Measurements from ENCODE around the gene KCNJ13. TPM values are rescaled to one million over a fixed set of nuclear protein-coding genes. Genes with fewer than 3 reads are reported as not detected.

The KCNJ13 gene
- total RNA-seq, 4 donors from 2014 or later = not detected

GRCh38 chr2:232787806-232788205, 11.4 kb upstream of the KCNJ13 start:
- Histone ChIP-seq H3K27me3 (no peaks in the 10 kb centered on the region), H3K4me3 (no peak overlapping the region), H3K9me3 (no peaks in the 10 kb centered on the region), H3K36me3 (peaks cover 0 to 34% (median 11%) of the 10 kb centered on the region in 4 donors), H3K27ac (no peak overlapping the region), H3K4me1 (peaks cover 0 to 16% (median 6%) of the 10 kb centered on the region in 4 donors)
- intact Hi-C loops (cut with DNase I; ENCODE audit: low total_unique reads) (no loop called here), in situ Hi-C loops (cut with MboI; ENCODE audit: low pct_ligation_motif_present in 1 of 4, low pct_unique_long_range_greater_than_20kb in 1 of 4, low sequenced_read_pairs in 3 of 4) (no loop called here)
- TF ChIP-seq POLR2A (IDR thresholded peaks at IDR 0.05) = no peak
- TF ChIP-seq EP300 (IDR thresholded peaks at IDR 0.05; ENCODE audit: low read depth) = no peak
- TF ChIP-seq, protein P1, sequence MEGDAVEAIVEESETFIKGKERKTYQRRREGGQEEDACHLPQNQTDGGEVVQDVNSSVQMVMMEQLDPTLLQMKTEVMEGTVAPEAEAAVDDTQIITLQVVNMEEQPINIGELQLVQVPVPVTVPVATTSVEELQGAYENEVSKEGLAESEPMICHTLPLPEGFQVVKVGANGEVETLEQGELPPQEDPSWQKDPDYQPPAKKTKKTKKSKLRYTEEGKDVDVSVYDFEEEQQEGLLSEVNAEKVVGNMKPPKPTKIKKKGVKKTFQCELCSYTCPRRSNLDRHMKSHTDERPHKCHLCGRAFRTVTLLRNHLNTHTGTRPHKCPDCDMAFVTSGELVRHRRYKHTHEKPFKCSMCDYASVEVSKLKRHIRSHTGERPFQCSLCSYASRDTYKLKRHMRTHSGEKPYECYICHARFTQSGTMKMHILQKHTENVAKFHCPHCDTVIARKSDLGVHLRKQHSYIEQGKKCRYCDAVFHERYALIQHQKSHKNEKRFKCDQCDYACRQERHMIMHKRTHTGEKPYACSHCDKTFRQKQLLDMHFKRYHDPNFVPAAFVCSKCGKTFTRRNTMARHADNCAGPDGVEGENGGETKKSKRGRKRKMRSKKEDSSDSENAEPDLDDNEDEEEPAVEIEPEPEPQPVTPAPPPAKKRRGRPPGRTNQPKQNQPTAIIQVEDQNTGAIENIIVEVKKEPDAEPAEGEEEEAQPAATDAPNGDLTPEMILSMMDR (IDR thresholded peaks at IDR 0.05) = no peak
- TF ChIP-seq POLR2AphosphoS5 (IDR thresholded peaks at IDR 0.05) = no peak
- DNase-seq = no peak

DNA sequence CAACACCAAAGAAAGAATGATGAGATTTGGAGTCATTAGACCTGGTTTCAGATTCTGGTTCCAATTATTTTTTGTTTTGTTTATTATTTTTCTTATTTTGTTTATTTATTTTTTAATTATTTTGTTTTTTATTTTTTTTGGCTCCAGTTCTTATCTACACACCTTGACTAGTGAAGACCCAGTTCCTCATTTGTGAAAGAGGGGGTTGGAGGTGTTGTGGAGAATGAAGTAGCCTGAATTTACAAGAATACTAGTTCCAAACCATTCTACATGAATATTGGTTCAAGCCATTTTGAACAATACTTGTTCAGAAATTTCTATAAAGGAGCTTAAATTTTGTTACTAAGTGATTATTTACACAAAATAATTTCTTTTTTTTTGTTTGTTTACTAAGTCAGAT, 6.9 kb upstream of the KCNJ13 start:
- H3K27ac ChIP-seq = no peak overlapping the region
- H3K4me3 ChIP-seq = no peak overlapping the region
- H3K27me3 ChIP-seq = no peaks in the 10 kb centered on the region
- DNase-seq = no peak
- TF ChIP-seq, protein P1 (IDR thresholded peaks at IDR 0.05) = no peak
- TF ChIP-seq POLR2AphosphoS5 (IDR thresholded peaks at IDR 0.05) (no peak), EP300 (IDR thresholded peaks at IDR 0.05; ENCODE audit: low read depth) (no peak), POLR2A (IDR thresholded peaks at IDR 0.05) (no peak)
- H3K4me1 ChIP-seq = peaks cover 7 to 23% (median 10%) of the 10 kb centered on the region in 4 donors
- in situ Hi-C loops (cut with MboI; ENCODE audit: low pct_ligation_motif_present in 1 of 4, low pct_unique_long_range_greater_than_20kb in 1 of 4, low sequenced_read_pairs in 3 of 4) = no loop called here
- intact Hi-C loops (cut with DNase I; ENCODE audit: low total_unique reads) = no loop called here
- H3K36me3 ChIP-seq = peaks cover 0 to 7% (median 0%) of the 10 kb centered on the region in 4 donors
- H3K9me3 ChIP-seq = no peaks in the 10 kb centered on the region

DNA sequence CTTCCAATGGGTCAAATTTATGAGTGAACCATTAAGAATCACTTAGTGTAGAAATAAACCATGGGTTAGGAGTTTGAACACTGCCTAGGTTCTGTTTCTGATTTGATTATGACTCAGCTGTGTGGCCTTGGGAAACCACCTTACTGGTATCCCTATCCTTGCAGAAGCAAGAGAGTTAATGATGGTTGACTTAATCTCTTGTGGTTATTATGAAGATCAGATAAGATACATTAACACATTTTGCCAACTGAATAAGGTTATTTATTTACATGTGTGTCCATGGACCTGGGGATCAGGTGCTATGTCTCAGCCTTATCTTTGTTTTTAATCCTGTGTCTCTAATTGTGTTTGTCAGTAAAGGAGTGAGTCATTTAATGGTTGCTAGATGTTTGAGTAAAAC, 5.4 kb upstream of the KCNJ13 start:
- Histone ChIP-seq H3K27ac (no peak overlapping the region), H3K4me1 (peaks cover 4 to 19% (median 9%) of the 10 kb centered on the region in 4 donors), H3K4me3 (no peak overlapping the region), H3K9me3 (no peaks in the 10 kb centered on the region), H3K36me3 (no peaks in the 10 kb centered on the region), H3K27me3 (no peaks in the 10 kb centered on the region)
- in situ Hi-C loops (cut with MboI; ENCODE audit: low pct_ligation_motif_present in 1 of 4, low pct_unique_long_range_greater_than_20kb in 1 of 4, low sequenced_read_pairs in 3 of 4) (no loop called here), intact Hi-C loops (cut with DNase I; ENCODE audit: low total_unique reads) (no loop called here)
- no peak for DNase-seq
- TF ChIP-seq, protein P1 (IDR thresholded peaks at IDR 0.05) = no peak
- TF ChIP-seq POLR2AphosphoS5 (IDR thresholded peaks at IDR 0.05) (no peak), POLR2A (IDR thresholded peaks at IDR 0.05) (no peak), EP300 (IDR thresholded peaks at IDR 0.05; ENCODE audit: low read depth) (no peak)

- peaks cover 4 to 19% (median 9%) of the 10 kb centered on the region in 4 donors for H3K4me1 ChIP-seq
- TF ChIP-seq, protein P1 (IDR thresholded peaks at IDR 0.05) = no peak
- no peaks in the 10 kb centered on the region for H3K9me3 ChIP-seq
- DNase-seq = no peak
- H3K36me3 ChIP-seq = no peaks in the 10 kb centered on the region
- in situ Hi-C loops (cut with MboI; ENCODE audit: low pct_ligation_motif_present in 1 of 4, low pct_unique_long_range_greater_than_20kb in 1 of 4, low sequenced_read_pairs in 3 of 4) = no loop called here
- H3K27me3 ChIP-seq = no peaks in the 10 kb centered on the region
- H3K4me3 ChIP-seq = no peak overlapping the region
- WGBS, 2 donors (ENCODE audit: low coverage in 1 of 2) = 34 to 36% methylated on average over 1 of the region's 1 CpG
- intact Hi-C loops (cut with DNase I; ENCODE audit: low total_unique reads) = no loop called here
- peak overlapping the region in 1 of 4 donors; percentile 22 for H3K27ac ChIP-seq
Observed at GRCh38 chr2:232779934-232780333, 3.6 kb upstream of the KCNJ13 start.

Data from transverse colon (tissue), 4 donors.